Measurements from ENCODE around the gene STING1.
"Not testable (repeated sequence)": the region's sequence is repeated elsewhere in the genome, so short reads cannot be mapped to it uniquely, and the experiment has no call there.

DNA sequence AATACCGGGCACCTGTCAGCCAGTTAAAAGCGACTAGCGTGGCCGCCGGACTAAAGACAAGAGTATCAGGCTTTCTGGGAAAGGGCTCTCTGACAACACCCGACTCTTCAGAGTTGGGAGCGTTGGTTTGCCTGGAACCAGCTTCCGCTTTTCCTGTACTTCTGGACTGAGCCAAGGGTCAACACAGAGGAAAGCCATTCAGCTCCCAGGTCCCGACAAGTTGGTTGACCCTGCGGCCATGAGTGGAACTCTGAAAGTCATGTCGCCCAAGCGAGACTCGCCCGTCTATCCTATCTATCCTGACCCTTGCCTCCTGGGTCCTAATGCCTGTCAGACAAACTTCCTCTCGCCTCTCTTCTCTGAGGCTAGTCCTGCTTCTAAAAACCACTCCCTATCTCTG is 21.3 kb upstream of the STING1 start:
- TF ChIP-seq, protein P1, sequence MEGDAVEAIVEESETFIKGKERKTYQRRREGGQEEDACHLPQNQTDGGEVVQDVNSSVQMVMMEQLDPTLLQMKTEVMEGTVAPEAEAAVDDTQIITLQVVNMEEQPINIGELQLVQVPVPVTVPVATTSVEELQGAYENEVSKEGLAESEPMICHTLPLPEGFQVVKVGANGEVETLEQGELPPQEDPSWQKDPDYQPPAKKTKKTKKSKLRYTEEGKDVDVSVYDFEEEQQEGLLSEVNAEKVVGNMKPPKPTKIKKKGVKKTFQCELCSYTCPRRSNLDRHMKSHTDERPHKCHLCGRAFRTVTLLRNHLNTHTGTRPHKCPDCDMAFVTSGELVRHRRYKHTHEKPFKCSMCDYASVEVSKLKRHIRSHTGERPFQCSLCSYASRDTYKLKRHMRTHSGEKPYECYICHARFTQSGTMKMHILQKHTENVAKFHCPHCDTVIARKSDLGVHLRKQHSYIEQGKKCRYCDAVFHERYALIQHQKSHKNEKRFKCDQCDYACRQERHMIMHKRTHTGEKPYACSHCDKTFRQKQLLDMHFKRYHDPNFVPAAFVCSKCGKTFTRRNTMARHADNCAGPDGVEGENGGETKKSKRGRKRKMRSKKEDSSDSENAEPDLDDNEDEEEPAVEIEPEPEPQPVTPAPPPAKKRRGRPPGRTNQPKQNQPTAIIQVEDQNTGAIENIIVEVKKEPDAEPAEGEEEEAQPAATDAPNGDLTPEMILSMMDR (IDR thresholded peaks at IDR 0.05; ENCODE audit: poor library complexity) = not testable (repeated sequence)
- TF ChIP-seq EZH2 (IDR thresholded peaks at IDR 0.05; ENCODE audit: borderline replicate concordance) = not testable (repeated sequence)

All from hepatocyte (in vitro differentiated cells).